ENCODE results near the gene SART1.

DNA sequence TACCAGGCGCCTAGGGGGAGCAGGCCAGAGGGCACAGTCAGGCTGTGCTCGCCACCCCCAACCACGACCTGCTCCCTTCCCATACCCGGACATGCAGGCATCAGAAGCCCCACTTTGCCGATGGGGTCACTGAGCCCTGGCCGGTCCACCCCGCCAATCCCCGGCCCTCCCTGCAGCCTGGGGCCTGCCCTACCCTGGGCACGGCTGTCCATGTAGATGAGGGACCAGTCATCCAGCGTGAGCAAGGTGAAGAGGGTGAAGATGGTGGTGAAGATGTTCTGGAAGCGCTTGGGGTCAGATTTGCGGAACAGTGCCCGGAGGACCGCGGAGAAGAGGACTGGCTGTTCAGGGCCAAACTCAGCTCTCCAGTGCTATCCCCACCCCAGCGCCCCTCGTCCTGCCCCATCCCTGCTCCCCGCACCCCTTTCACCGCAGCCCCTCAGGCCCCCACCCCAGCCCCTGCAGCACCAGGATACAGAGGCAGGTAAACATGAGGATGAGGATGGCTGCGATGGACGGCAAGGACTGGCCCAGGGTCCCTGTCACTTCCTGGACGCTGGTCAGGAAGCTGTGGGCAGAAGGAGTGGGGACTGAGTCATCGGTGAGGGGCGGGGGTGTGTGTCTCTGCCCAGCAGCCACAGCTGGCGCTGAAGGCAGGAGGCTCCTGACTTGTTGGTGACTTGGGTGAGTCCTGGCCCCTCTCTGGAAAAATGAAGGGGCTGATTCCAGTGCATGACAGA is 59.3 kb downstream of the SART1 start:
- TF ChIP-seq, protein P1, sequence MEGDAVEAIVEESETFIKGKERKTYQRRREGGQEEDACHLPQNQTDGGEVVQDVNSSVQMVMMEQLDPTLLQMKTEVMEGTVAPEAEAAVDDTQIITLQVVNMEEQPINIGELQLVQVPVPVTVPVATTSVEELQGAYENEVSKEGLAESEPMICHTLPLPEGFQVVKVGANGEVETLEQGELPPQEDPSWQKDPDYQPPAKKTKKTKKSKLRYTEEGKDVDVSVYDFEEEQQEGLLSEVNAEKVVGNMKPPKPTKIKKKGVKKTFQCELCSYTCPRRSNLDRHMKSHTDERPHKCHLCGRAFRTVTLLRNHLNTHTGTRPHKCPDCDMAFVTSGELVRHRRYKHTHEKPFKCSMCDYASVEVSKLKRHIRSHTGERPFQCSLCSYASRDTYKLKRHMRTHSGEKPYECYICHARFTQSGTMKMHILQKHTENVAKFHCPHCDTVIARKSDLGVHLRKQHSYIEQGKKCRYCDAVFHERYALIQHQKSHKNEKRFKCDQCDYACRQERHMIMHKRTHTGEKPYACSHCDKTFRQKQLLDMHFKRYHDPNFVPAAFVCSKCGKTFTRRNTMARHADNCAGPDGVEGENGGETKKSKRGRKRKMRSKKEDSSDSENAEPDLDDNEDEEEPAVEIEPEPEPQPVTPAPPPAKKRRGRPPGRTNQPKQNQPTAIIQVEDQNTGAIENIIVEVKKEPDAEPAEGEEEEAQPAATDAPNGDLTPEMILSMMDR (IDR thresholded peaks at IDR 0.05; ENCODE audit: low read depth, low read length, missing input control) = no peak
- TF ChIP-seq JUND (IDR thresholded peaks at IDR 0.05) = no peak
- TF ChIP-seq YY1 (IDR thresholded peaks at IDR 0.05) = no peak
- TF ChIP-seq, protein P2, sequence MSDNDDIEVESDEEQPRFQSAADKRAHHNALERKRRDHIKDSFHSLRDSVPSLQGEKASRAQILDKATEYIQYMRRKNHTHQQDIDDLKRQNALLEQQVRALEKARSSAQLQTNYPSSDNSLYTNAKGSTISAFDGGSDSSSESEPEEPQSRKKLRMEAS (IDR thresholded peaks at IDR 0.05) = no peak
- TF ChIP-seq TAF1 (conservative IDR thresholded peaks at IDR 0.05) = no peak
- TF ChIP-seq, protein P3, sequence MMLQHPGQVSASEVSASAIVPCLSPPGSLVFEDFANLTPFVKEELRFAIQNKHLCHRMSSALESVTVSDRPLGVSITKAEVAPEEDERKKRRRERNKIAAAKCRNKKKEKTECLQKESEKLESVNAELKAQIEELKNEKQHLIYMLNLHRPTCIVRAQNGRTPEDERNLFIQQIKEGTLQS (IDR thresholded peaks at IDR 0.05) = no peak
- TF ChIP-seq NR2F2 (IDR thresholded peaks at IDR 0.05) = no peak
- no peak for TF ChIP-seq EGR1 (IDR thresholded peaks at IDR 0.05; ENCODE audit: low read depth in 2 of 2)
- no peak for TF ChIP-seq RAD21 (IDR thresholded peaks at IDR 0.05)
- TF ChIP-seq RXRA (IDR thresholded peaks at IDR 0.05) = no peak
- TF ChIP-seq FOXA1 (IDR thresholded peaks at IDR 0.05) = no peak
